Activated naive CD4-positive, alpha-beta T cell treated with anti-CD3 and anti-CD28 coated beads, Interleukin-2, amount 50 U/mL, for 24 hours (primary cell): ENCODE measurements around the gene DDX31.

Source experiments
- H3K27ac Mint-ChIP-seq: one replicate; pipeline ENCODE4 v1.8.0; 2021; ENCODE audit warnings: mild to moderate bottlenecking, mixed read lengths
- H3K27me3 Mint-ChIP-seq: one replicate; pipeline ENCODE4 v1.8.0; 2021; ENCODE audit warnings: mixed read lengths
- H3K36me3 Mint-ChIP-seq: one replicate; pipeline ENCODE4 v1.8.0; 2021; ENCODE audit warnings: mixed read lengths
- H3K4me1 Mint-ChIP-seq: one replicate; pipeline ENCODE4 v1.8.0; 2021; ENCODE audit warnings: mixed read lengths
- H3K4me3 Mint-ChIP-seq: one replicate; pipeline ENCODE4 v1.8.0; 2021; ENCODE audit warnings: mild to moderate bottlenecking, mixed read lengths
- H3K9me3 Mint-ChIP-seq: one replicate; pipeline ENCODE4 v1.8.0; 2021; ENCODE audit warnings: mixed read lengths

Gene DDX31

GRCh38 chr9:132600326-132600984 lies 69.3 kb downstream of the DDX31 start:
- Mint-ChIP-seq H3K27me3 (peaks cover 2% of the 10 kb centered on the region), H3K4me3 (no peak overlapping the region), H3K36me3 (peaks cover 55% of the 10 kb centered on the region), H3K9me3 (no peaks in the 10 kb centered on the region), H3K27ac (no peak overlapping the region), H3K4me1 (no peaks in the 10 kb centered on the region)

GRCh38 chr9:132597073-132597775 lies 72.6 kb downstream of the DDX31 start:
- H3K9me3 Mint-ChIP-seq: no peaks in the 10 kb centered on the region
- peaks cover 40% of the 10 kb centered on the region for H3K36me3 Mint-ChIP-seq
- peaks cover 3% of the 10 kb centered on the region for H3K4me1 Mint-ChIP-seq
- H3K4me3 Mint-ChIP-seq: no peak overlapping the region
- H3K27me3 Mint-ChIP-seq: peaks cover 5% of the 10 kb centered on the region
- H3K27ac Mint-ChIP-seq: no peak overlapping the region

- Mint-ChIP-seq H3K9me3 (no peaks in the 10 kb centered on the region), H3K4me1 (peaks cover 4% of the 10 kb centered on the region), H3K4me3 (no peak overlapping the region), H3K36me3 (peaks cover 39% of the 10 kb centered on the region), H3K27me3 (peaks cover 12% of the 10 kb centered on the region), H3K27ac (no peak overlapping the region)
Measured at GRCh38 chr9:132596200-132596599, 73.6 kb downstream of the DDX31 start.

DNA sequence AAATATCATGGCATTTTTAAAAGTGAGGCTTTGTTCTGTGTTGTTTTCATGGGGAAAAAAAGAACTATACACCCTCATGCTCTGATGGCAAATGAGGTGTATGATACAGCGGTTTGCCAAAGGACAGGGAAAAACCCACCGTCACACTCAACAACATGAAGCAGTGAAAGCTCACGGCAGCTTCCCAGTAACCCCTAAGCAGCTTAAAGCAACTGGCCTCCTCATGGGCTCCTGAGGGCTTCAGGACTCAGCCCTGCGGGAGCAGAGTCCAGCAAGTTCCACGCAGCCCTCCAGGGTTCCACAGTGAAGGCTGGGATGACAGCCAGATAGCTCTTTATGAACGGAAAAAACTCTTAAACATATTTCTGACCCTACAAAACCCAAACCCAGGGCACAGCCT lies 74.5 kb downstream of the DDX31 start:
- Mint-ChIP-seq H3K9me3 (no peaks in the 10 kb centered on the region), H3K36me3 (peaks cover 32% of the 10 kb centered on the region), H3K27ac (no peak overlapping the region), H3K4me3 (no peak overlapping the region), H3K27me3 (peaks cover 15% of the 10 kb centered on the region), H3K4me1 (peaks cover 7% of the 10 kb centered on the region)

DNA sequence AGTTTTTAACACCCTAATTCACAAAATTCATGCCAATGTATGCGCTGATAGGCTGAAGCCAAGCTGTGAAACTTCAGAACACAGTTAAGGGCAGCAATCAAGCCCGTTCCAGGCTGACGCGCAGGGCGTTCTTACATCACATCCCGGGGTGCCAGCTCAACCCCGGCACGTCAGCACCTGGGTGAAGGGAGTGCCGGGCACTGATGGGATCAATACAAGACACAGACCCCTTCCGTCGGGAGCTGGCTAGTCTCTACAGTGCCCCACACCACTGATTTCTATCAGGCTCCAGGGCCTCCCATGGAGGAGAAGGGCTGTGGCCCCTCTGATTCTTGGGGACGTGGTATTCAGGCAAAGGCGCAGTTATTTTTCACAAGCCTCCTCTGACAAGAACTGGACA lies 75.4 kb downstream of the DDX31 start:
- Mint-ChIP-seq H3K9me3 (no peaks in the 10 kb centered on the region), H3K27ac (no peak overlapping the region), H3K27me3 (peaks cover 15% of the 10 kb centered on the region), H3K4me1 (peaks cover 7% of the 10 kb centered on the region), H3K4me3 (no peak overlapping the region), H3K36me3 (peaks cover 26% of the 10 kb centered on the region)

DNA sequence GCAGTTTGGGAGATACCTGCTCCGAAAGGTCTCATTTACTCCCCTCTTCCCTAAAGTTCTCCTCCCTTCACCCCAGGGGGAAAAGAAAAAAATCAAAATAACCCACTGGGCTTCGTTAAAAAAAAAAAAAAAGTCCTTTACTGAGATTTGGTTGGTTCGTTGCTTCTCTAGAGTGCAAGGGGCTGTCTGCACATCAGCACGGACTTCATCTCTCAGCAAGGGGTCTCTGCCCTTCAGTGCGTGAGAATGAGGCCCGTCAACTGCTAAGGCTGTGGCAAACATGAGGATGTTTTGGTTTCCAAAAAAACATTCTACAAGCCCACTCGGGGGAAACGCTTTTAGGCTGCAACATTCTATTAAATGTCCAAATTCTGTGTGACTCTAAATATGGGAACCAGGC lies 77.3 kb downstream of the DDX31 start:
- peaks cover 16% of the 10 kb centered on the region for H3K36me3 Mint-ChIP-seq
- peaks cover 19% of the 10 kb centered on the region for H3K27me3 Mint-ChIP-seq
- H3K9me3 Mint-ChIP-seq: no peaks in the 10 kb centered on the region
- H3K4me1 Mint-ChIP-seq: peaks cover 7% of the 10 kb centered on the region
- no peak overlapping the region for H3K4me3 Mint-ChIP-seq
- no peak overlapping the region for H3K27ac Mint-ChIP-seq

DNA sequence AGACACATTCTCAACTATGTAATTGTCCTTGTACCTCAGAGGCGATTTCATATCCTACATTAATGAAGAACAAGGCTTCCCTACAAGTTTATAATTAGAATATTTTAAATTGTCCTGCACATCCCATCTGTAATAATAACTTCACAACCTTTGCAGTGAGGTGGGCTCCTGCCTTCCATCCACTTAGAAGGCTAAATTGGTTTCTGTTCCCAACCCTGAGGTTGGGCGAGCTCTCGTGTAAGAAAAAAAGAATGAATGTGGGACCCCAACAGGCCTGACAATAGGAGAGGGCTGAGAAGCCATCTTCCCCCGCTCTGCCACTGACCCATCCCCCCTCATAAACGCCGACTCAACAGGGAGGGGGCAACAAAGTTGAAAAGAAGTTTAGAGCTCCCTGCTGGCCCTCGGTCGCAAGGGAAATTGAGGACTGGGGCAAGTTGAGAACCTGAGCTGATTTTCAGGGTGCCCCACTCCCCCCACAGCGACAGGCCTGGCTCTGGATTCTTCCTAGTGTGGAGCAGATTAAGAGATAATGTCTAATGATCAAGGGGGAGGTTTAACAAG lies 78.0 kb downstream of the DDX31 start:
- Mint-ChIP-seq H3K4me1 (peaks cover 7% of the 10 kb centered on the region), H3K27me3 (peaks cover 19% of the 10 kb centered on the region), H3K27ac (no peak overlapping the region), H3K36me3 (peaks cover 16% of the 10 kb centered on the region), H3K9me3 (no peaks in the 10 kb centered on the region), H3K4me3 (no peak overlapping the region)

DNA sequence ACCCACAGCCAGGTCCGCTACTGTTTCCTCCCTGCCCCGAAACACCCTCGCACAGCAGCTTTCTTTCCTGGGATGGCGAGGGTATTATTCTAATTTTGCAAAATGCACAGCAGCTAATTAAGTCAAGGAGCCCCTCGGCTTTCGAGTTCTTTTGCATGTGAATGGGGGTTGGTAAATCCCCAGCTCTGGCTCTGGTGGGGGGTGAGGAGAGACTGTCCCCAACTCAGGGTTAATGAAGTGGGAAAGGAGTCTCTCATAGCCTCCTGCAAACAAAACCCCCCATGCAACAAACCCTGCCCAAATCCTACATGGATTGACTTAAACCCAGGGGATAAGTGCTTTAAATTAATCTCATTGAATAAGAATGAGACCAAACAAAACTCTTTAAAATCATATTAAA lies 78.5 kb downstream of the DDX31 start:
- Mint-ChIP-seq H3K27ac (peak overlapping the region; percentile 17), H3K27me3 (peaks cover 23% of the 10 kb centered on the region), H3K4me1 (peaks cover 7% of the 10 kb centered on the region), H3K9me3 (no peaks in the 10 kb centered on the region), H3K4me3 (no peak overlapping the region), H3K36me3 (peaks cover 12% of the 10 kb centered on the region)

- peaks cover 30% of the 10 kb centered on the region for H3K27me3 Mint-ChIP-seq
- no peak overlapping the region for H3K4me3 Mint-ChIP-seq
- peaks cover 11% of the 10 kb centered on the region for H3K4me1 Mint-ChIP-seq
Measured at GRCh38 chr9:132590318-132591182, 79.2 kb downstream of the DDX31 start.

DNA sequence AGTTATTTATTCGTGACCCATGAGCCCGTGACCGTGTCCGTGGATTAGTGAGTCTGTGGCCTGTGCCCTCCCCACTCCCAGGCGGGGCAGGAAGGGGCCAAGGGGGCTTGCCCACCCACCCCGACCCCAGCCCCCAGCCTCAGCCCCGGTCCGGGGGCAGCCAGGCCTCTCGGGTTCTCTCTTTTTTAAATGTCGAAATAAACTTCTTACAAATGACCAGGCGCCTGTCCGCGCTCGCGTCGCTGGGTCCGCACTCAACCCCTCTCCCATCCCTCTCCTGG lies 79.8 kb downstream of the DDX31 start:
- H3K27me3 Mint-ChIP-seq: peaks cover 32% of the 10 kb centered on the region
- H3K9me3 Mint-ChIP-seq: no peaks in the 10 kb centered on the region
- peaks cover 11% of the 10 kb centered on the region for H3K4me1 Mint-ChIP-seq
- H3K27ac Mint-ChIP-seq: no peak overlapping the region
- H3K4me3 Mint-ChIP-seq: no peak overlapping the region
- peaks cover 6% of the 10 kb centered on the region for H3K36me3 Mint-ChIP-seq

More at GRCh38 chr9:132590318-132591182, 79.2 kb downstream of the DDX31 start:
- Mint-ChIP-seq H3K27ac (no peak overlapping the region), H3K9me3 (no peaks in the 10 kb centered on the region), H3K36me3 (peaks cover 7% of the 10 kb centered on the region)

GRCh38 chr9:132589148-132590036 lies 80.4 kb downstream of the DDX31 start:
- no peak overlapping the region for H3K4me3 Mint-ChIP-seq
- H3K4me1 Mint-ChIP-seq: peaks cover 11% of the 10 kb centered on the region
- H3K27me3 Mint-ChIP-seq: peaks cover 38% of the 10 kb centered on the region

GRCh38 chr9:132588501-132589147 lies 81.2 kb downstream of the DDX31 start:
- Mint-ChIP-seq H3K27me3 (peaks cover 42% of the 10 kb centered on the region), H3K27ac (peak overlapping the region; percentile 68), H3K4me3 (no peak overlapping the region)

More at GRCh38 chr9:132589148-132590036, 80.4 kb downstream of the DDX31 start:
- peaks cover 6% of the 10 kb centered on the region for H3K36me3 Mint-ChIP-seq
- H3K9me3 Mint-ChIP-seq: no peaks in the 10 kb centered on the region
- H3K27ac Mint-ChIP-seq: no peak overlapping the region

DNA sequence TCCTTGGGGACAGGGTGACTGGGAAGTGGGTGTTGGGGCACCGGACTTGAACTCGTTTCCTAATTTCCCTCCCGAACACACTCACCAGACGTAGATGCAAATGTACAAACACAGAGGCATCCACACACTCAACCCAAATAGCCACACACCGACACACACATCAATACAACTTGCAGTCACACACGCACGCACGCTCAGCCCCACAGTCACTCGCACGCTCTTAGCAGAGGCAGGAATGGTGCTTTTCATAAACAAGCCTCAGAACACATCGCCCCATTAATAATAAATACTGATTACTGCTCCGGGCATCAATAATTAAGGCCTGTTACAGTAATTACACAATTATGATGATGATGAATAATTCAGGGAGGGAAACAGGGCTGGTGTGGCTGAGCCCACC lies 81.7 kb downstream of the DDX31 start:
- peaks cover 11% of the 10 kb centered on the region for H3K4me1 Mint-ChIP-seq
- H3K27ac Mint-ChIP-seq: peak overlapping the region; percentile 68
- H3K4me3 Mint-ChIP-seq: no peak overlapping the region
- H3K27me3 Mint-ChIP-seq: peaks cover 47% of the 10 kb centered on the region
- no peaks in the 10 kb centered on the region for H3K9me3 Mint-ChIP-seq
- H3K36me3 Mint-ChIP-seq: no peaks in the 10 kb centered on the region

More at GRCh38 chr9:132588501-132589147, 81.2 kb downstream of the DDX31 start:
- Mint-ChIP-seq H3K4me1 (peaks cover 11% of the 10 kb centered on the region), H3K36me3 (peaks cover 4% of the 10 kb centered on the region), H3K9me3 (no peaks in the 10 kb centered on the region)

GRCh38 chr9:132587592-132587955 lies 82.2 kb downstream of the DDX31 start:
- H3K36me3 Mint-ChIP-seq: no peaks in the 10 kb centered on the region
- H3K9me3 Mint-ChIP-seq: no peaks in the 10 kb centered on the region
- H3K4me1 Mint-ChIP-seq: peaks cover 11% of the 10 kb centered on the region
- H3K27me3 Mint-ChIP-seq: peaks cover 50% of the 10 kb centered on the region
- no peak overlapping the region for H3K4me3 Mint-ChIP-seq
- no peak overlapping the region for H3K27ac Mint-ChIP-seq
